Mucosa of rectum (tissue), 2 donors: ENCODE results near the gene ATXN10.

Experiments
- H3K27ac ChIP-seq, 2 donors: one replicate each; pipeline ENCODE4 v1.7.0; 2013; ENCODE audit warnings: inconsistent platforms in 2 of 2, low read depth in 2 of 2, low read length in 2 of 2
- H3K27me3 ChIP-seq, 2 donors: one replicate each; pipeline ENCODE4 v1.7.0; 2013; ENCODE audit warnings: low read length in 2 of 2; ENCODE audit not compliant: control insufficient read depth in 2 of 2, insufficient read depth in 2 of 2
- H3K36me3 ChIP-seq, 2 donors: one replicate each; pipeline ENCODE4 v1.7.0; 2013; ENCODE audit warnings: low read length in 2 of 2; ENCODE audit not compliant: control insufficient read depth in 2 of 2, insufficient read depth in 2 of 2
- H3K4me1 ChIP-seq, 2 donors: one replicate each; pipeline ENCODE4 v1.7.0; 2013; ENCODE audit warnings: low read length in 2 of 2, mild to moderate bottlenecking in 1 of 2; ENCODE audit not compliant: control insufficient read depth in 2 of 2, insufficient read depth in 2 of 2
- H3K4me3 ChIP-seq, 2 donors: one replicate each; pipeline ENCODE4 v1.7.0; 2013; ENCODE audit warnings: low read length in 2 of 2
- H3K9ac ChIP-seq, 2 donors: one replicate each; pipeline ENCODE4 v1.7.0; 2013; ENCODE audit warnings: low read length in 2 of 2, low read depth in 1 of 2, mild to moderate bottlenecking in 1 of 2
- H3K9me3 ChIP-seq, 2 donors: one replicate each; pipeline ENCODE4 v1.7.0; 2013; ENCODE audit warnings: low read length in 2 of 2; ENCODE audit not compliant: control insufficient read depth in 2 of 2
- donor health status: healthy.
- donor health status: Normal muscosa, but diverticular disease.

ATXN10 gene

GRCh38 chr22:45868571-45869339 is 197.1 kb downstream of the ATXN10 start:
- peaks cover 0 to 4% of the 10 kb centered on the region in 2 donors for H3K4me1 ChIP-seq
- H3K27ac ChIP-seq, result no peak overlapping the region
- no peaks in the 10 kb centered on the region for H3K9me3 ChIP-seq
- no peak overlapping the region for H3K9ac ChIP-seq
- no peak overlapping the region for H3K4me3 ChIP-seq
- H3K27me3 ChIP-seq, result peaks cover 4 to 15% of the 10 kb centered on the region in 2 donors
- H3K36me3 ChIP-seq, result no peaks in the 10 kb centered on the region

DNA sequence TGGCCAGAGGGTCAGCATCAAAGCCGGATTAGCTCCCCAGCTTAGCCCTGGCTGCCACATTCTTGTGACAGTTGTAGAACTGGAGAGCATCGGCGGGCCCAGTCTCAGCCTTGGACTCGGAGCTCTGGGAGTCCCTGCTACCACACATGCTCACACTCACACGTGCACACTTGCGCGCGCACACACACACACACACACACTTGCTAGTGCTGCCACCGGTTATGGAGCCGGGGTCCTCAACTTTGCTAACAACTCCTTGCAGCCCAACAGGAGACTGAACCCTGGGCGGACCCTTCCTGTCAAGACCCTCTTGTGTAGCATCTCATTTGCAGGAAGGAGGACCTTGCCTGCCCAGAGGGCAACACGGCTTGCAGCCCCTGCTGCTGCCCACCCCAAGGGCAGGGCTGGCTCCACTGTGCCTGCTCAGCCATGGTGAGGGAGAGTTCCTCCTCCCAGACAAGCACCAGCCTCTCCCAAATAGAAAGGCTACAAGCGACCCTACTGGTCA is 197.8 kb downstream of the ATXN10 start:
- H3K36me3 ChIP-seq, result no peaks in the 10 kb centered on the region
- H3K9me3 ChIP-seq, result no peaks in the 10 kb centered on the region
- peaks cover 0 to 4% of the 10 kb centered on the region in 2 donors for H3K4me1 ChIP-seq
- H3K27me3 ChIP-seq, result peaks cover 4 to 15% of the 10 kb centered on the region in 2 donors
- H3K4me3 ChIP-seq, result no peak overlapping the region
- no peak overlapping the region for H3K9ac ChIP-seq
- no peak overlapping the region for H3K27ac ChIP-seq

DNA sequence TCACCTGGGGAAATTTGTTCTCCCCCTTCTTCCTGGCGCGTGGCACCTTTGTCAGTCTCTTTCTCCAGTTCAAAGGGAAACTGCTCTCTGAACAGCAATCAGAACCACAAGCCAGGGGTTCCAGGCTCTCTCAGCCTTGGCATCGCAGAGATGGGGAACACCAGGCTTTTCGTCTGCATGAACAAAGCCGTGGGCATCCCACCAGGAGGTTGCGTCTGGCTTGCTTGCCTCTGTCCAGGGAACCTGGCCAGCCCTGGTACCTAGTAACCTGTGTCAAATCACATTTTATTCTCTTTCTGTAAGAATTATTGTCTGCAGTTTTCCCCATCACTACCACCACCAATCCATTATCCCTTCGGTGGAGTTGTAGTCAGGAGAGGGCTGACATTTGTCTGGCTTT is 198.4 kb downstream of the ATXN10 start:
- H3K9me3 ChIP-seq, result no peaks in the 10 kb centered on the region
- no peak overlapping the region for H3K4me3 ChIP-seq
- H3K27me3 ChIP-seq, result peaks cover 4 to 15% of the 10 kb centered on the region in 2 donors
- H3K27ac ChIP-seq, result no peak overlapping the region
- no peaks in the 10 kb centered on the region for H3K36me3 ChIP-seq
- H3K9ac ChIP-seq, result no peak overlapping the region
- peaks cover 0 to 2% of the 10 kb centered on the region in 2 donors for H3K4me1 ChIP-seq

DNA sequence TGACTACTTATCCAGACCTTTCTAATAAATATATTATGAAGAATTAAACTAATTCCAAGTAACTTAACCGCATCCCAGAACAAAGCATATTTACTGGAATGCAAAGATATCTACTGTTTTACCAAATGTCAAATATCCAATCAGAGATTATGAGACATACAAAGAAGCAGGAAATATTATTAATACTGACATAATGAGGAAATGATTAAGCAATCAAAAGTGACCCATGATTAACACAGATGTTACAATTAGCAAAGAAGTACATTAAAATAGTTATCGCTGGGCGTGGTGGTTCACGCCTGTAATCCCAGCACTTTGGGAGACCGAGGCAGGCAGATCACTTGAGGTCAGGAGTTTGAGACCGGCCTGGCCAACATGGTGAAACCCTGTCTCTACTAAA is 200.1 kb downstream of the ATXN10 start:
- peaks cover 4 to 10% of the 10 kb centered on the region in 2 donors for H3K27me3 ChIP-seq
- no peak overlapping the region for H3K9ac ChIP-seq
- H3K27ac ChIP-seq, result no peak overlapping the region
- H3K9me3 ChIP-seq, result no peaks in the 10 kb centered on the region
- no peak overlapping the region for H3K4me3 ChIP-seq
- H3K36me3 ChIP-seq, result no peaks in the 10 kb centered on the region
- H3K4me1 ChIP-seq, result peaks cover 0 to 2% of the 10 kb centered on the region in 2 donors

GRCh38 chr22:45872659-45873263 is 201.1 kb downstream of the ATXN10 start:
- H3K27me3 ChIP-seq, result peaks cover 7 to 10% of the 10 kb centered on the region in 2 donors
- no peak overlapping the region for H3K27ac ChIP-seq
- no peak overlapping the region for H3K4me3 ChIP-seq
- no peaks in the 10 kb centered on the region for H3K36me3 ChIP-seq
- no peak overlapping the region for H3K9ac ChIP-seq
- no peaks in the 10 kb centered on the region for H3K9me3 ChIP-seq
- H3K4me1 ChIP-seq, result no peaks in the 10 kb centered on the region

DNA sequence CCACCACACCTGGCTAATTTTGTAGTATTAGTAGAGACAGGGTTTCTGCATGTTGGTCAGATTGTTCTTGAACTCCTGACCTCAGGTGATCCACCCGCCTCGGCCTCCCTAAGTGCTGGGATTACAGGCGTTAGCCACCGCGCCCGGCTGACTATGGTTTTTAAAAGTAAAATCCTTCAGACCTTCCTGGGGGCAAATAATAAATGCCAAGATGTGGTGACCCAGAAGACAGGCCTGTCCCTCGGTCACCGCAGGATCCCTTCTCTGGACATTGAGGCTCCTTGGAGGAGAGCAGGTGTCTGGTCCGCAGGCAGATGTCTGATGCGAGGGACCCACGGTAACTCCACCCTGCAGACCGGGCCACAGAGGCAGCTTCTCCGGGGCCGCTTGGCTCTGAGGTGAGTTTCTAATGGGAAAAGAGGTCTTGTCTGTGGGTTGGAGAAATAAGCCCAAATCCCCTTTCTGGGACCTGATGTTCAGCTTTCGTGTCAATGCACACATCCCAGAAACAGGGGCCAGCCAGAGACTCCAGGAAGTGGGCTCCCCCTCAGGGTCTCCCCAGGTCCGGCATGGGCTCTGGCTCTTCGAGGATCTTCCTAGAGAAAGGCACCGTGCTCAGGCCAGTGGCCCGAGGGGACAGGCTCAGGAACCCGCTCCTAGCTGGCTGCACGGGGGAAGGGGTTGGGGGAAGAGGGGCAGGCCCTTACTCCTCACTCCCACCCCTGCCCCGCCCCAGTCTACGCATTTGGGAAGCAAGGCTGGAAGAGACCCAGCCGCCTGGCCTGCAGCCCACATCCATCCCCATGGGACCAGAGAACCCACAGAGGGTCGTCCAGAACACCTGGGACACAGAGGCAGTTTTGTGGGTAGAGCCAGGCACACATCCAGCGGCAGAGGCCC is 204.8 kb downstream of the ATXN10 start:
- Histone ChIP-seq H3K4me3 (no peak overlapping the region), H3K9ac (no peak overlapping the region), H3K27ac (no peak overlapping the region), H3K27me3 (peaks cover 11 to 17% of the 10 kb centered on the region in 2 donors), H3K36me3 (no peaks in the 10 kb centered on the region), H3K9me3 (no peaks in the 10 kb centered on the region), H3K4me1 (no peaks in the 10 kb centered on the region)

GRCh38 chr22:45877036-45877380 is 205.4 kb downstream of the ATXN10 start:
- H3K9ac ChIP-seq, result no peak overlapping the region
- no peak overlapping the region for H3K4me3 ChIP-seq
- peaks cover 13 to 17% of the 10 kb centered on the region in 2 donors for H3K27me3 ChIP-seq
- no peak overlapping the region for H3K27ac ChIP-seq
- H3K36me3 ChIP-seq, result no peaks in the 10 kb centered on the region
- H3K4me1 ChIP-seq, result no peaks in the 10 kb centered on the region
- no peaks in the 10 kb centered on the region for H3K9me3 ChIP-seq

GRCh38 chr22:45877651-45878050 is 206.0 kb downstream of the ATXN10 start:
- Histone ChIP-seq H3K9me3 (no peaks in the 10 kb centered on the region), H3K4me3 (no peak overlapping the region), H3K9ac (no peak overlapping the region), H3K27ac (no peak overlapping the region), H3K27me3 (peaks cover 13 to 23% of the 10 kb centered on the region in 2 donors), H3K4me1 (no peaks in the 10 kb centered on the region), H3K36me3 (no peaks in the 10 kb centered on the region)

DNA sequence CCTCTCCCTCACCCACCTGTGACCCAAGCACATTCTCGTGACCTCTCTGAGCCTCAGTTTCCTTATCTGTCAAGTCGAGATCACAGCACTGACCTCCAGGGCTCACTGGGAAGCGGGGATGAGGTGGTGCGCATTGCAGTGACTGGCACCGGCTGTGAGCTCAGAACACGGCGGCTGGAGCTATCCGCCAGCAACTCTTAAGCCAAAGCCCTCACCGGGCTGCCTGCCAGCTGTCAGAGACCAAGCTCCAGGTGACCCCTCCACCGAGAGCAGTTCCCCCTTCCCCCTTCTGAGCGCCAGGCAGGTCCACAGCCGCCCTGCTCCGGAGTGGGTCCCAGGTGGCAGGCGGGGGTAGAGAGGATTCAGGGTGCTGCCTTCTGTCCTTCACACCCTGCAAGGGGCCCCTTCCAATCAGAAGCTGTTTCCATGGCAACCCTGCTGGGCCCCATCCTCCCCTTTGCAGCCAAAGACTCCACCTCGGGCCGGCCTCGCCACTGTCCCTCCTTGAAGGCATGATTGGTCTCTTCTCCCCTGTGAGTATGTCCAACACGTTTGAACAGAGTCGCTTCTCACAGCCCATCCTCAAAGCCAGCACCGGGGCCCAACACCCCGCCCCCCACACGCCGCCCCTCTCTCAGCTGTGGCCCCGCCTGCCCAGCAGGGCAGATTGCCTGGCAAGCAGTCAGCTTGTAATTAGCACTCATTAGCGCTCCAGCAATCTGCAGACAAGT is 206.6 kb downstream of the ATXN10 start:
- Histone ChIP-seq H3K27ac (no peak overlapping the region), H3K36me3 (no peaks in the 10 kb centered on the region), H3K9ac (no peak overlapping the region), H3K4me1 (no peaks in the 10 kb centered on the region), H3K27me3 (peaks cover 13 to 26% of the 10 kb centered on the region in 2 donors), H3K4me3 (no peak overlapping the region), H3K9me3 (no peaks in the 10 kb centered on the region)
